ENCODE data around the gene ZNF253. TPM values are rescaled to one million over a fixed set of nuclear protein-coding genes. Genes with fewer than 3 reads are reported as not detected.

The ZNF253 gene
- total and polyA plus RNA-seq, 2 experiments from 2014 or later = 31.4 to 44.7 TPM

GRCh38 chr19:19849056-19849455 lies 16.6 kb upstream of the ZNF253 start:
- Mint-ChIP-seq H3K4me3 (no peak overlapping the region), H3K27ac (no peak overlapping the region)

More at GRCh38 chr19:19849056-19849455, 16.6 kb upstream of the ZNF253 start:
- H4K20me1 ChIP-seq (replicated peaks; ENCODE audit: insufficient read depth) = no peaks in the 10 kb centered on the region
- TF ChIP-seq EZH2phosphoT487 (IDR thresholded peaks at IDR 0.05; ENCODE audit: unreplicated experiment) (no peak), ZNF114 (CRISPR knock-in tag; IDR thresholded peaks at IDR 0.05) (no peak), JUNB (IDR thresholded peaks at IDR 0.05; ENCODE audit: unreplicated experiment) (no peak), STAT1 (IDR thresholded peaks at IDR 0.05; ENCODE audit: unreplicated experiment) (no peak), EZH2 (IDR thresholded peaks at IDR 0.05; ENCODE audit: low read depth, unreplicated experiment) (no peak), NANOG (IDR thresholded peaks at IDR 0.05; ENCODE audit: borderline replicate concordance) (no peak), CREB1 (CRISPR knock-in tag; IDR thresholded peaks at IDR 0.05; ENCODE audit: low read depth) (no peak), ZNF331 (CRISPR knock-in tag; IDR thresholded peaks at IDR 0.05; ENCODE audit: low read depth) (no peak), POLR2AphosphoS5 (IDR thresholded peaks at IDR 0.05; ENCODE audit: low read depth) (no peak)
- TF ChIP-seq, protein P1, sequence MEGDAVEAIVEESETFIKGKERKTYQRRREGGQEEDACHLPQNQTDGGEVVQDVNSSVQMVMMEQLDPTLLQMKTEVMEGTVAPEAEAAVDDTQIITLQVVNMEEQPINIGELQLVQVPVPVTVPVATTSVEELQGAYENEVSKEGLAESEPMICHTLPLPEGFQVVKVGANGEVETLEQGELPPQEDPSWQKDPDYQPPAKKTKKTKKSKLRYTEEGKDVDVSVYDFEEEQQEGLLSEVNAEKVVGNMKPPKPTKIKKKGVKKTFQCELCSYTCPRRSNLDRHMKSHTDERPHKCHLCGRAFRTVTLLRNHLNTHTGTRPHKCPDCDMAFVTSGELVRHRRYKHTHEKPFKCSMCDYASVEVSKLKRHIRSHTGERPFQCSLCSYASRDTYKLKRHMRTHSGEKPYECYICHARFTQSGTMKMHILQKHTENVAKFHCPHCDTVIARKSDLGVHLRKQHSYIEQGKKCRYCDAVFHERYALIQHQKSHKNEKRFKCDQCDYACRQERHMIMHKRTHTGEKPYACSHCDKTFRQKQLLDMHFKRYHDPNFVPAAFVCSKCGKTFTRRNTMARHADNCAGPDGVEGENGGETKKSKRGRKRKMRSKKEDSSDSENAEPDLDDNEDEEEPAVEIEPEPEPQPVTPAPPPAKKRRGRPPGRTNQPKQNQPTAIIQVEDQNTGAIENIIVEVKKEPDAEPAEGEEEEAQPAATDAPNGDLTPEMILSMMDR (conservative IDR thresholded peaks at IDR 0.05; ENCODE audit: low read depth in 2 of 2) = no peak
- TF ChIP-seq, protein P2, sequence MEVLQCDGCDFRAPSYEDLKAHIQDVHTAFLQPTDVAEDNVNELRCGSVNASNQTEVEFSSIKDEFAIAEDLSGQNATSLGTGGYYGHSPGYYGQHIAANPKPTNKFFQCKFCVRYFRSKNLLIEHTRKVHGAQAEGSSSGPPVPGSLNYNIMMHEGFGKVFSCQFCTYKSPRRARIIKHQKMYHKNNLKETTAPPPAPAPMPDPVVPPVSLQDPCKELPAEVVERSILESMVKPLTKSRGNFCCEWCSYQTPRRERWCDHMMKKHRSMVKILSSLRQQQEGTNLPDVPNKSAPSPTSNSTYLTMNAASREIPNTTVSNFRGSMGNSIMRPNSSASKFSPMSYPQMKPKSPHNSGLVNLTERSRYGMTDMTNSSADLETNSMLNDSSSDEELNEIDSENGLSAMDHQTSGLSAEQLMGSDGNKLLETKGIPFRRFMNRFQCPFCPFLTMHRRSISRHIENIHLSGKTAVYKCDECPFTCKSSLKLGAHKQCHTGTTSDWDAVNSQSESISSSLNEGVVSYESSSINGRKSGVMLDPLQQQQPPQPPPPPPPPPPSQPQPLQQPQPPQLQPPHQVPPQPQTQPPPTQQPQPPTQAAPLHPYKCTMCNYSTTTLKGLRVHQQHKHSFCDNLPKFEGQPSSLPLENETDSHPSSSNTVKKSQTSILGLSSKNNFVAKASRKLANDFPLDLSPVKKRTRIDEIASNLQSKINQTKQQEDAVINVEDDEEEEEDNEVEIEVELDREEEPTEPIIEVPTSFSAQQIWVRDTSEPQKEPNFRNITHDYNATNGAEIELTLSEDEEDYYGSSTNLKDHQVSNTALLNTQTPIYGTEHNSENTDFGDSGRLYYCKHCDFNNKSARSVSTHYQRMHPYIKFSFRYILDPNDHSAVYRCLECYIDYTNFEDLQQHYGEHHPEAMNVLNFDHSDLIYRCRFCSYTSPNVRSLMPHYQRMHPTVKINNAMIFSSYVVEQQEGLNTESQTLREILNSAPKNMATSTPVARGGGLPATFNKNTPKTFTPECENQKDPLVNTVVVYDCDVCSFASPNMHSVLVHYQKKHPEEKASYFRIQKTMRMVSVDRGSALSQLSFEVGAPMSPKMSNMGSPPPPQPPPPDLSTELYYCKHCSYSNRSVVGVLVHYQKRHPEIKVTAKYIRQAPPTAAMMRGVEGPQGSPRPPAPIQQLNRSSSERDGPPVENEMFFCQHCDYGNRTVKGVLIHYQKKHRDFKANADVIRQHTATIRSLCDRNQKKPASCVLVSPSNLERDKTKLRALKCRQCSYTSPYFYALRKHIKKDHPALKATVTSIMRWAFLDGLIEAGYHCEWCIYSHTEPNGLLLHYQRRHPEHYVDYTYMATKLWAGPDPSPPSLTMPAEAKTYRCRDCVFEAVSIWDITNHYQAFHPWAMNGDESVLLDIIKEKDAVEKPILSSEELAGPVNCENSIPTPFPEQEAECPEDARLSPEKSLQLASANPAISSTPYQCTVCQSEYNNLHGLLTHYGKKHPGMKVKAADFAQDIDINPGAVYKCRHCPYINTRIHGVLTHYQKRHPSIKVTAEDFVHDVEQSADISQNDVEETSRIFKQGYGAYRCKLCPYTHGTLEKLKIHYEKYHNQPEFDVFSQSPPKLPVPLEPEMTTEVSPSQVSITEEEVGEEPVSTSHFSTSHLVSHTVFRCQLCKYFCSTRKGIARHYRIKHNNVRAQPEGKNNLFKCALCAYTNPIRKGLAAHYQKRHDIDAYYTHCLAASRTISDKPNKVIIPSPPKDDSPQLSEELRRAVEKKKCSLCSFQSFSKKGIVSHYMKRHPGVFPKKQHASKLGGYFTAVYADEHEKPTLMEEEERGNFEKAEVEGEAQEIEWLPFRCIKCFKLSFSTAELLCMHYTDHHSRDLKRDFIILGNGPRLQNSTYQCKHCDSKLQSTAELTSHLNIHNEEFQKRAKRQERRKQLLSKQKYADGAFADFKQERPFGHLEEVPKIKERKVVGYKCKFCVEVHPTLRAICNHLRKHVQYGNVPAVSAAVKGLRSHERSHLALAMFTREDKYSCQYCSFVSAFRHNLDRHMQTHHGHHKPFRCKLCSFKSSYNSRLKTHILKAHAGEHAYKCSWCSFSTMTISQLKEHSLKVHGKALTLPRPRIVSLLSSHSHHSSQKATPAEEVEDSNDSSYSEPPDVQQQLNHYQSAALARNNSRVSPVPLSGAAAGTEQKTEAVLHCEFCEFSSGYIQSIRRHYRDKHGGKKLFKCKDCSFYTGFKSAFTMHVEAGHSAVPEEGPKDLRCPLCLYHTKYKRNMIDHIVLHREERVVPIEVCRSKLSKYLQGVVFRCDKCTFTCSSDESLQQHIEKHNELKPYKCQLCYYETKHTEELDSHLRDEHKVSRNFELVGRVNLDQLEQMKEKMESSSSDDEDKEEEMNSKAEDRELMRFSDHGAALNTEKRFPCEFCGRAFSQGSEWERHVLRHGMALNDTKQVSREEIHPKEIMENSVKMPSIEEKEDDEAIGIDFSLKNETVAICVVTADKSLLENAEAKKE (CRISPR knock-in tag; IDR thresholded peaks at IDR 0.05) = no peak
- TF ChIP-seq, protein P3, sequence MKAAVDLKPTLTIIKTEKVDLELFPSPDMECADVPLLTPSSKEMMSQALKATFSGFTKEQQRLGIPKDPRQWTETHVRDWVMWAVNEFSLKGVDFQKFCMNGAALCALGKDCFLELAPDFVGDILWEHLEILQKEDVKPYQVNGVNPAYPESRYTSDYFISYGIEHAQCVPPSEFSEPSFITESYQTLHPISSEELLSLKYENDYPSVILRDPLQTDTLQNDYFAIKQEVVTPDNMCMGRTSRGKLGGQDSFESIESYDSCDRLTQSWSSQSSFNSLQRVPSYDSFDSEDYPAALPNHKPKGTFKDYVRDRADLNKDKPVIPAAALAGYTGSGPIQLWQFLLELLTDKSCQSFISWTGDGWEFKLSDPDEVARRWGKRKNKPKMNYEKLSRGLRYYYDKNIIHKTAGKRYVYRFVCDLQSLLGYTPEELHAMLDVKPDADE (IDR thresholded peaks at IDR 0.05) = no peak
- TF ChIP-seq, protein P4, sequence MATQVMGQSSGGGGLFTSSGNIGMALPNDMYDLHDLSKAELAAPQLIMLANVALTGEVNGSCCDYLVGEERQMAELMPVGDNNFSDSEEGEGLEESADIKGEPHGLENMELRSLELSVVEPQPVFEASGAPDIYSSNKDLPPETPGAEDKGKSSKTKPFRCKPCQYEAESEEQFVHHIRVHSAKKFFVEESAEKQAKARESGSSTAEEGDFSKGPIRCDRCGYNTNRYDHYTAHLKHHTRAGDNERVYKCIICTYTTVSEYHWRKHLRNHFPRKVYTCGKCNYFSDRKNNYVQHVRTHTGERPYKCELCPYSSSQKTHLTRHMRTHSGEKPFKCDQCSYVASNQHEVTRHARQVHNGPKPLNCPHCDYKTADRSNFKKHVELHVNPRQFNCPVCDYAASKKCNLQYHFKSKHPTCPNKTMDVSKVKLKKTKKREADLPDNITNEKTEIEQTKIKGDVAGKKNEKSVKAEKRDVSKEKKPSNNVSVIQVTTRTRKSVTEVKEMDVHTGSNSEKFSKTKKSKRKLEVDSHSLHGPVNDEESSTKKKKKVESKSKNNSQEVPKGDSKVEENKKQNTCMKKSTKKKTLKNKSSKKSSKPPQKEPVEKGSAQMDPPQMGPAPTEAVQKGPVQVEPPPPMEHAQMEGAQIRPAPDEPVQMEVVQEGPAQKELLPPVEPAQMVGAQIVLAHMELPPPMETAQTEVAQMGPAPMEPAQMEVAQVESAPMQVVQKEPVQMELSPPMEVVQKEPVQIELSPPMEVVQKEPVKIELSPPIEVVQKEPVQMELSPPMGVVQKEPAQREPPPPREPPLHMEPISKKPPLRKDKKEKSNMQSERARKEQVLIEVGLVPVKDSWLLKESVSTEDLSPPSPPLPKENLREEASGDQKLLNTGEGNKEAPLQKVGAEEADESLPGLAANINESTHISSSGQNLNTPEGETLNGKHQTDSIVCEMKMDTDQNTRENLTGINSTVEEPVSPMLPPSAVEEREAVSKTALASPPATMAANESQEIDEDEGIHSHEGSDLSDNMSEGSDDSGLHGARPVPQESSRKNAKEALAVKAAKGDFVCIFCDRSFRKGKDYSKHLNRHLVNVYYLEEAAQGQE (IDR thresholded peaks at IDR 0.05; ENCODE audit: unreplicated experiment) = no peak
- peaks cover 5% of the 10 kb centered on the region for H3K36me3 ChIP-seq (ENCODE audit: insufficient read depth)
- Mint-ChIP-seq H3K36me3 (ENCODE audit: low read depth) (peaks cover 27% of the 10 kb centered on the region), H3K9me3 (peaks cover 14% of the 10 kb centered on the region; the same call in 2 of the 3 replicates), H3K4me1 (no peaks in the 10 kb centered on the region), H3K27me3 (ENCODE audit: insufficient read depth, low read depth, poor library complexity) (peaks cover 6% of the 10 kb centered on the region)
- H3K79me2 ChIP-seq (replicated peaks; ENCODE audit: insufficient read depth) = no peaks in the 10 kb centered on the region; the same call in 1 of the 2 replicates
- no peaks in the 10 kb centered on the region for H3K4me1 ChIP-seq (ENCODE audit: insufficient read depth)
- H3K4me2 ChIP-seq = no peak overlapping the region
- ATAC-seq (no peak), DNase-seq (ENCODE audit: low spot score) (no peak)
- H3K27me3 ChIP-seq (ENCODE audit: insufficient read depth) = no peaks in the 10 kb centered on the region
- no peak overlapping the region for H3K4me3 ChIP-seq
- no peaks in the 10 kb centered on the region for H3K9me2 ChIP-seq (ENCODE audit: insufficient read depth)
- H3F3A ChIP-seq (replicated peaks; ENCODE audit: low read depth) = no peaks in the 10 kb centered on the region; the same call in 1 of the 2 replicates
- H3K27ac ChIP-seq (ENCODE audit: low read depth) = no peak overlapping the region
- no peak overlapping the region for H2AFZ ChIP-seq
